Activated CD8-positive, alpha-beta memory T cell treated with anti-CD3 and anti-CD28 coated beads, Interleukin-2, amount 50 U/mL, for 1 hour (primary cell): ENCODE data around the gene NEU2.

Experiments used
- DNase-seq: peaks from one replicate; pipeline ENCODE4 v3.0.0-alpha.2; 2020; ENCODE audit errors: extremely low read depth

Gene NEU2

GRCh38 chr2:233032551-233033320, at the start of gene NEU2:
Gene NEU2, plus strand, starts transcription at chr2:233032672. Its CDS starts 0 bp downstream, at chr2:233032672.
- DNase-seq: no peak

GRCh38 chr2:232982926-232983668, 49.4 kb upstream of the NEU2 start:
- no peak for DNase-seq

GRCh38 chr2:232983669-232984140, 48.8 kb upstream of the NEU2 start:
- no peak for DNase-seq

- no peak for DNase-seq
These were observed 47.8 kb upstream of the NEU2 start for GRCh38 chr2:232984451-232985207.

- no peak for DNase-seq
These were observed 46.3 kb upstream of the NEU2 start for GRCh38 chr2:232986155-232986554.

GRCh38 chr2:232993231-232993821, 39.1 kb upstream of the NEU2 start:
- no peak for DNase-seq

- DNase-seq: no peak
These were observed 38.0 kb upstream of the NEU2 start for GRCh38 chr2:232994446-232994845.

GRCh38 chr2:232997749-232998665, 34.5 kb upstream of the NEU2 start:
- DNase-seq: no peak

- no peak for DNase-seq
These were observed 33.8 kb upstream of the NEU2 start for GRCh38 chr2:232998666-232998985.

- no peak for DNase-seq
These were observed 33.1 kb upstream of the NEU2 start for GRCh38 chr2:232999354-232999753.

- no peak for DNase-seq
These were observed 31.4 kb upstream of the NEU2 start for GRCh38 chr2:233000886-233001750.

GRCh38 chr2:233002829-233003657, 29.4 kb upstream of the NEU2 start:
- DNase-seq: no peak

- no peak for DNase-seq
These were observed 28.6 kb upstream of the NEU2 start for GRCh38 chr2:233003658-233004555.

GRCh38 chr2:233005096-233005495, 27.4 kb upstream of the NEU2 start:
- no peak for DNase-seq

- DNase-seq: no peak
These were observed 25.8 kb upstream of the NEU2 start for GRCh38 chr2:233006648-233007047.

GRCh38 chr2:233007270-233007669, 25.2 kb upstream of the NEU2 start:
- DNase-seq: no peak

GRCh38 chr2:233007739-233008138, 24.7 kb upstream of the NEU2 start:
- DNase-seq: no peak

GRCh38 chr2:233009661-233010060, 22.8 kb upstream of the NEU2 start:
- no peak for DNase-seq
